G401 (cell line): Measurements from ENCODE around the gene LRCH2. TPM values are rescaled to one million over a fixed set of nuclear protein-coding genes. Genes with fewer than 3 reads are reported as not detected.

Source experiments
- DNase-seq: peaks from one replicate; pipeline ENCODE4 v3.0.0-alpha.2; 2015; ENCODE audit warnings: low spot score
- in situ Hi-C: cut with HindIII; loops from 2 replicates; pipeline ENCODE4 v1.10.0; 2016; ENCODE audit warnings: low sequenced_read_pairs, mixed read lengths
- total RNA-seq: library from RNA; depleted of rRNA; stranded (reverse); fragments of >200 nt; shearing (Covaris generic); gene quantifications from 2 replicates; pipeline ENCODE4 v1.2.3, GENCODE V29; 2014; rRNA removed

LRCH2 gene
- total RNA-seq, 1 experiment from 2014 or later, result 0.10 TPM

- DNase-seq, result no peak
- in situ Hi-C loops, result no loop called here
Measured at GRCh38 chrX:115098897-115099296, 135.0 kb downstream of the LRCH2 start.

GRCh38 chrX:115093191-115093590, 140.7 kb downstream of the LRCH2 start:
- DNase-seq, result no peak
- in situ Hi-C loops, result no loop called here

- no peak for DNase-seq
Measured at GRCh38 chrX:115089419-115089818, 144.5 kb downstream of the LRCH2 start.

GRCh38 chrX:115068896-115069295, 165.0 kb downstream of the LRCH2 start:
- in situ Hi-C loops, result no loop called here
- no peak for DNase-seq

More at GRCh38 chrX:115089419-115089818, 144.5 kb downstream of the LRCH2 start:
- in situ Hi-C loops, result no loop called here

GRCh38 chrX:115067812-115068211, 166.1 kb downstream of the LRCH2 start:
- no peak for DNase-seq
- in situ Hi-C loops, result no loop called here

GRCh38 chrX:115065304-115065703, 168.6 kb downstream of the LRCH2 start:
- in situ Hi-C loops, result no loop called here
- no peak for DNase-seq

Other genes starting within 250 kb of the LRCH2 start
- gene IL13RA2, start 216.5 kb downstream of the LRCH2 start, total RNA-seq, result 1.5 and 2.0 TPM in 2 replicates
- not detected in 2 replicates for gene RBMXL3, start 44.7 kb downstream of the LRCH2 start, total RNA-seq
- not detected in 2 replicates for gene LUZP4, start 55.6 kb upstream of the LRCH2 start, total RNA-seq